ENCODE data around the gene SIK2.

SIK2 gene

GRCh38 chr11:111660822-111661221 is 58.6 kb downstream of the SIK2 start:
- TF ChIP-seq, protein P1, sequence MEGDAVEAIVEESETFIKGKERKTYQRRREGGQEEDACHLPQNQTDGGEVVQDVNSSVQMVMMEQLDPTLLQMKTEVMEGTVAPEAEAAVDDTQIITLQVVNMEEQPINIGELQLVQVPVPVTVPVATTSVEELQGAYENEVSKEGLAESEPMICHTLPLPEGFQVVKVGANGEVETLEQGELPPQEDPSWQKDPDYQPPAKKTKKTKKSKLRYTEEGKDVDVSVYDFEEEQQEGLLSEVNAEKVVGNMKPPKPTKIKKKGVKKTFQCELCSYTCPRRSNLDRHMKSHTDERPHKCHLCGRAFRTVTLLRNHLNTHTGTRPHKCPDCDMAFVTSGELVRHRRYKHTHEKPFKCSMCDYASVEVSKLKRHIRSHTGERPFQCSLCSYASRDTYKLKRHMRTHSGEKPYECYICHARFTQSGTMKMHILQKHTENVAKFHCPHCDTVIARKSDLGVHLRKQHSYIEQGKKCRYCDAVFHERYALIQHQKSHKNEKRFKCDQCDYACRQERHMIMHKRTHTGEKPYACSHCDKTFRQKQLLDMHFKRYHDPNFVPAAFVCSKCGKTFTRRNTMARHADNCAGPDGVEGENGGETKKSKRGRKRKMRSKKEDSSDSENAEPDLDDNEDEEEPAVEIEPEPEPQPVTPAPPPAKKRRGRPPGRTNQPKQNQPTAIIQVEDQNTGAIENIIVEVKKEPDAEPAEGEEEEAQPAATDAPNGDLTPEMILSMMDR (conservative IDR thresholded peaks at IDR 0.05; ENCODE audit: low read depth, low read length) = no peak
- peak; percentile 30 for DNase-seq (ENCODE audit: low read depth)
- no peak overlapping the region for H3K4me3 ChIP-seq (ENCODE audit: low read depth, low read length)

- TF ChIP-seq, protein P1 (conservative IDR thresholded peaks at IDR 0.05; ENCODE audit: low read depth, low read length) = no peak
- peak; percentile 65 for DNase-seq (ENCODE audit: low read depth)
- H3K4me3 ChIP-seq (ENCODE audit: low read depth, low read length) = no peak overlapping the region
Measured at GRCh38 chr11:111663820-111664219, 61.6 kb downstream of the SIK2 start.

DNA sequence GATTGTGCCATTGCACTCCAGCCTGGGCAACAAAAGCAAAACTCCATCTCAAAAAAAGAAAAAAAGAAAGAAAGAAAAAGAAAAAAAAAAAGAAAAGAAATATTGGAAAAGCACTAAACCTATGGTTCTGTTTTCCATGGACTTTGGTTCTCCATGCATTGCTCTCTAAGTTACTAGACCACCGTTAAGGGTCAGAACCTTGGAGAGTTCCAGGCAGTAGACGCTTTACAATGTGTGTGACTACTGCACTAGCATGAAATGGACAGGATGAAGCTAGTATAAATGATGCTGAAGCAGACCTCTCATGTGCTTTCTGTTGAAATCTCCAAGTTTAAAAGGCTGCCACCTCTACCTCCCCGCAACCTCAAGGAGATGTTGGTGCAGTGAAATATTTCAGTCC is 63.5 kb downstream of the SIK2 start:
- H3K4me3 ChIP-seq (ENCODE audit: low read depth, low read length) = no peak overlapping the region
- TF ChIP-seq, protein P1 (conservative IDR thresholded peaks at IDR 0.05; ENCODE audit: low read depth, low read length) = no peak
- peak; percentile 65 for DNase-seq (ENCODE audit: low read depth)

DNA sequence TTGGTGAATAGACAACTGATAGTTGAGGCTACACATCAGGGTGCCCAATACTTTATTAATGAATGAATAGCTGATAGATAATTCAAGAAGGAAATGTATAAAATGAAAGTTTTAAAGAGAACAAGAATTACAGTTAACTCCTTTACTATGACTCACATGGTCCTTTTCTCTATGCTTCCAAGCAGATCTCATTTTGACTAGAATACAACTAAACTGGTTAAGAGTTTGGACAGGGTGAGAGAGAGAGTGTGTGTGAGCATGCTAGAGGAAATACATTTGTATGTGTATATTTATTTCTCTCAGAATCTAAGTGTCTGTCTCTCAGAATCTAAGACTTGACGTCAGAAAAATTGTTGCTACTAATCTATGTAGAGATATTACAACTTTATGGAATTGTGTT is 66.7 kb downstream of the SIK2 start:
- TF ChIP-seq, protein P1 (conservative IDR thresholded peaks at IDR 0.05; ENCODE audit: low read depth, low read length) = no peak
- H3K4me3 ChIP-seq (ENCODE audit: low read depth, low read length) = no peak overlapping the region
- no peak for DNase-seq (ENCODE audit: low read depth)

DNA sequence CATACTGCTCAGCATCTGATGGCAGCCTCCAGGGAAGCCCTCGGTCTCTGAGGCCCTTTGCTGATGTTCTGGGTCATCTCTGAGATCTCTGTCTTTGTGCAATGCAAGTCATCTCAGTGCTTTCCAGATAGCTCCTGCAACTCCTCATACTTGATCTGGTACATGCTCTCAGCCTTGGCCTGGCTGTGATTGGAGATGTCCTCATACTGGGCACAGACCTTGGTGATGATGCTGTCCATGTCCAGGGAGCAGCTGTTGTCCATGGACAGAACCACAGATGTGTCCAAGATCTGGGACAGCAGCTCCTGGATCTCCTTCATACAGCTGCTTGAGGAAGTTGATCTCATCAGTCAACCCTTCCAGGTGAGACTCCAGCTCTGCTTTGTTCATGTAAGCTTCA is 69.1 kb downstream of the SIK2 start:
- H3K4me3 ChIP-seq (ENCODE audit: low read depth, low read length) = no peak overlapping the region
- no peak for DNase-seq (ENCODE audit: low read depth)
- TF ChIP-seq, protein P1 (conservative IDR thresholded peaks at IDR 0.05; ENCODE audit: low read depth, low read length) = no peak

DNA sequence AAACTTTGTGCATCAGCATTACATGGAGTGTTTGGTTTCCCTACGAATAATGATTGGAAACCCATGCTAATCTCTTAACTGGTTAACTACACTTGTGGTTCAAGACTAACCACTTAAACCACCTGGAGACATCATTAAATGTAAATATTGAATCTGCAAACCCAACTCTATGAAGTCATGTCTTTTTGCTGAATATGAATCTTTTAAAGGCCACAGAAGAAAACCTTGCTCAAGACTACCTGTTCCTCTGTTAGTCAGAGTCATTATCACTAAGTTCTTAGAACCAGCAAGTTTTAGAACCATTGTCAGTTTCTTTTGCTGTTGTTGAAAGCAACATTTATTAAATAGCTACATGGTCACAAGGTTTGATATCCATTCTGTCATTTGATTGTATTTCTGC is 70.7 kb downstream of the SIK2 start:
- DNase-seq (ENCODE audit: low read depth) = no peak
- TF ChIP-seq, protein P1 (conservative IDR thresholded peaks at IDR 0.05; ENCODE audit: low read depth, low read length) = no peak
- H3K4me3 ChIP-seq (ENCODE audit: low read depth, low read length) = no peak overlapping the region

DNA sequence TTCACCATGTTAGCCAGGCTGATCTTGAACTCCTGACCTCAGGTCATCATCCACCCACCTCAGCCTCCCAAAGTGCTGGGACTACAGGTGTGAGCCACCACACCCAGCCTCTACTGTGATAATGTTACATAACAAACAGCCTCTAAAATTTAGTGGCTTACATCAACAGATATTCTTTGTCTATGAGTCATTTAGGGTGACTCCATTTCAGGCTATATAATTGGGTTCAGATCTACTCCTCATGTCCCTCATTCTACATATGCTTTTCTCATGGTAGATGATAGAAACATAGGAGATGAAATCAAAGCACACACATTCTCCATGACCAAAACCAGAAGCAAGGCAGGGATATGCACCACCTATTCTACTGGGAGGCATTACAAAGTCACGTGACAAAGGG is 72.7 kb downstream of the SIK2 start:
- DNase-seq (ENCODE audit: low read depth) = no peak
- no peak overlapping the region for H3K4me3 ChIP-seq (ENCODE audit: low read depth, low read length)
- TF ChIP-seq, protein P1 (conservative IDR thresholded peaks at IDR 0.05; ENCODE audit: low read depth, low read length) = no peak

Data from choroid plexus epithelial cell (primary cell).